ENCODE data around the gene GALNT14.

- TF ChIP-seq POLR2A (IDR thresholded peaks at IDR 0.05; ENCODE audit: low read depth, low read length), result no peak
- TF ChIP-seq POU2F2 (IDR thresholded peaks at IDR 0.05; ENCODE audit: low read depth, low read length), result no peak
- TF ChIP-seq POLR2AphosphoS5 (IDR thresholded peaks at IDR 0.05; ENCODE audit: low read depth, low read length), result no peak
- TF ChIP-seq TAF1 (IDR thresholded peaks at IDR 0.05; ENCODE audit: low read depth, low read length), result no peak
- TF ChIP-seq SPI1 (IDR thresholded peaks at IDR 0.05; ENCODE audit: low read depth, low read length), result no peak
These were observed at the start of gene GALNT14 for GRCh38 chr2:31138037-31138962.

Data from GM12891 (cell line).